Activated T-helper 1 cell treated with Interleukin-2 at 50 U/mL for 16 hours (primary cell): ENCODE measurements around the gene HES4.
"Not testable (repeated sequence)": the region's sequence is repeated elsewhere in the genome, so short reads cannot be mapped to it uniquely, and the experiment has no call there.

Experiments used
- DNase-seq: peaks from one replicate; pipeline ENCODE4 v3.0.0-alpha.2; 2020; ENCODE audit warnings: low read depth

HES4 gene

DNA sequence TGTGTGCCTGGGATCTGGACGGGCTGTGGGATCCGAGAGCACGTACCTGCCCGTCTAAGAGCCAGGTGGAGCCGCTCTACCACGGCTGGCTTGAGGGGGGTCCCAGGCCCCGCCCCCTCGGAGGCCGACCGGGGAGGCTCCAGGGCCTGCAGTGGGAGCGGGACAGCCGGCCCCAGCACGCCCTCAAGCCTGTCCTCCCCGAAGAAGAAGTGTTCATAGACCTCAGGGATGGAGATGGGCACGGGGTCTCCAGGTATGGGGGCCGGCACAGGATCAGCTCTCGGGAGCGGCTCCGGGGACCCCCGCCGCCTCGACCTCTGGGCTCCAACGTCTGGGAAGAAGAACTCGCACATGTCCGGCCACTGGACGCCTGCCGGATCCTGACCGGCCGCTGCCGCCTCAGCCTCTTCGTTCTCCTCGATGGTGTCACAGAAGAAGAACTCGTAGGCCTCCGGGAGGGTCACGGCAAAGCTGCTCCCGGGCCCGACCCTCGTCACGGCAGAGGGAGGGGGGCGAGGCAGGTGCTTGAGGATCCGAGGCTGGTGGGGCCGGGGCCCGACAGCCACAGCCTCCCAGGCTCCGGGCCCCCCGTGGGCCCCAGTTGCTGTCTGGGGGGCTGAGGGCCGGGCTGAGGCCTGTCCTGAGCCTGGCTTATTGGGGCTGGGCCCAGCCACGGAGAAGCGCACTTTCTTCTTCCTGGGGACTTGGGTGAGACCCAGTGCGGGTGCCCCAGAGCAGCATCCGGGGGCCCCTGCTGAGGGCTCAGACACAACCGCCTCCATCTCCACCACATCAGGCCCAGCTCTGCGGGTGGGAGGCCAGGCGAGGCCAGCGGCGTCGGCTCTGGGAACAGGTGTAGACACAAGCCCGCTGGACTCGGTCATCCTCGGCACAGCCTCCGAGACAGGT, 20.8 kb downstream of the HES4 start:
- no peak for DNase-seq

DNA sequence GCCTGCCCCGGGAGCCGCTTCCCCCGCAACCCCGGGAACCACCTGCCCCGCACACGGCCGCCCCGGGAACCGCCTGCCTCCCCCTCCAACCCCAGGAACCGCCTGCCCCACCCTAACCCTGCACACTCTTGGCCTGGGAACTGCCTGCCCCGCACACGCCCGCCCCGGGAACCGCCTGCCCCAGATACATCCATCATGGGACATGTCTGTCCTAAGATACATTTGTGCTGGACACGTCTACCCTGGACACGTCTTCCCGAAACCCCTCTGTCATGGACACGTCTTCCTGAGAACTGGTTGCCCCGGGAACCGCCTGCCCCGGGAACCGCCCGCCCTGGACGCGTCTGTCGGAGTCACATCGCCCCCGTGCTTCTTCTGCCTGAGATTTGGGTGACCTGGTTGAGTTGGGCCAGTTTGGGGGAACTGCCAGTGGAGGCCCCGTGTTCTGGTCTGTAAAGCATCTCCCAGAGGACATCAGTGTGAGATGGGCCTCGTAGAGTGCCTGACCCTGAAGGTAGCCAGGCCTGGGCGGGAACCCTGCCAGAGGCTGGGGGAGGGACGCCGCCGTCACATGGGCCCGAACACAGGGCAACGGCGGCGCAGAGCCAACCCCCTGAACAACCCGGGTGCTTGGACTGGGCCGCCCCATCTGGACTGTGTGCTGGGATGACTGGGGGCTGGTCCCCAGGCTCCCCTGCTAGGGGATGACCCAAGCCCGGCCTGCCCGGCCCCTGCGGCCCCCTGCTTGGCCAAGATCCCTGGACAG, 21.6 kb downstream of the HES4 start:
- no peak for DNase-seq

DNA sequence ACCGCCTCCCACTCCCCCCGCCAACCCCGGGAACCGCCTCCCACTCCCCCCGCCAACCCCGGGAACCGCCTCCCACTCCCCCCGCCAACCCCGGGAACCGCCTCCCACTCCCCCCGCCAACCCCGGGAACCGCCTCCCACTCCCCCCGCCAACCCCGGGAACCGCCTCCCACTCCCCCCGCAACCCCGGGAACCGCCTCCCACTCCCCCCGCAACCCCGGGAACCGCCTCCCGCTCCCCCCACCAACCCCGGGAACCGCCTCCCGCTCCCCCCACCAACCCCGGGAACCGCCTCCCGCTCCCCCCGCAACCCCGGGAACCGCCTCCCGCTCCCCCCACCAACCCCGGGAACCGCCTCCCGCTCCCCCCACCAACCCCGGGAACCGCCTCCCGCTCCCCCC, 23.1 kb downstream of the HES4 start:
- DNase-seq: not testable (repeated sequence)

DNA sequence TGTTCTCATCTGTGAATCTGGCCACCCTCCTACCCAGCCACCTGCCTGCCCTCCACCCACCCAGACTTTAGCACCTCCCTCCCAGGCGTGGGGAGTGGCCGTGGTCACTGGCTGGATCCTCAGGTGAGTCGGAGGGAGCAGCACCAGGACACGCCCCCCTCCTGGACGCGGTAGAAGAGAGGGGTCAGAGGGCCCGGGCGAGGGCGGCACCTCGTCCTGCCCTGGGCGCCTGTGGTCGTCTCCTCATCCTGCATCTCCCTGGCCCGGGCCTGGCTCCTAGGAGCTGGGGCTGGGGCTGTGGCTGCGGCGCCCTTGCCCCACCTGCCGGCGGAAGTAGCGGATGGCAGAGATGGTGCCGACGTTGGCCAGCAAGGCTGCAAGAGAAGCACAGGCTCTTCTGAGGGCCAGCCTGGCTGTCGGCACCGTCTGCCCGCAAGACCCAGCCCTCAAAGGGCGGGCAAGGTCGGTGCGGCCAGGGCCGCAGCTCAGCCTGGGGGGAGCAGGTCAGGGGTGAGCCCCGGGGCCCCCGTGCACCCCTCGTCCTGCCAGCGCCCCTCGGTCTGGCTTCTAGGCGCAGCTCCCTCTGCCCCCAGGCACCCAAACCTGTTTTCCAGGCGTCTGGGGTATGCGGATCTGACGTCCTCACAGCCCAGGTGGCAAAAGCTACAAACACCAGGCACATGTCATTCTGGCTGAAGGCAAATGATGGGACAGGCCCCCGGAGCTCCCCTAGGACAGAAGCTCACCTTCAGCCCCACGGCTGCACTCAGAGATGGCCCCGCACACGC, 23.8 kb downstream of the HES4 start:
- DNase-seq: peak; percentile 51

DNA sequence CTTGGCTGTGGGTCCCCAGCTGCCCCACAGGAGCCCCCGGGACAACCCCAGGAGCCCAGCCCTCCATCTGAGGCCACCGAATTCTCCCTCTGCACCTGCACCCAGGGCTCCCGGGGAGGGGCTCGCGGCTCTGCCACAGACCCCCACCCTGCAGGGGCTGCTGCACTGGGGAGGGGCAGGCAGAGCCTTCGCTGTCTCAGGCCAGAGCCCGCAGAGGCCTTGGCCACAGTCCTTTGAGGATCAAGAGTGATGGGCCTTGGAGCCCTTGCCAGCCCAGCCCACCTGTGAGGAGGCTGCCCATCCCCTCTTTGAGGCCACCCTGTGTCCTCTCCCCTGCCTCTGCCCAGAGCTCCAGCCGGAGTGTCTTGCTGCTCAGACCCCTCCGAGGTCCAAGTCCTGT, 24.5 kb downstream of the HES4 start:
- DNase-seq: no peak

DNA sequence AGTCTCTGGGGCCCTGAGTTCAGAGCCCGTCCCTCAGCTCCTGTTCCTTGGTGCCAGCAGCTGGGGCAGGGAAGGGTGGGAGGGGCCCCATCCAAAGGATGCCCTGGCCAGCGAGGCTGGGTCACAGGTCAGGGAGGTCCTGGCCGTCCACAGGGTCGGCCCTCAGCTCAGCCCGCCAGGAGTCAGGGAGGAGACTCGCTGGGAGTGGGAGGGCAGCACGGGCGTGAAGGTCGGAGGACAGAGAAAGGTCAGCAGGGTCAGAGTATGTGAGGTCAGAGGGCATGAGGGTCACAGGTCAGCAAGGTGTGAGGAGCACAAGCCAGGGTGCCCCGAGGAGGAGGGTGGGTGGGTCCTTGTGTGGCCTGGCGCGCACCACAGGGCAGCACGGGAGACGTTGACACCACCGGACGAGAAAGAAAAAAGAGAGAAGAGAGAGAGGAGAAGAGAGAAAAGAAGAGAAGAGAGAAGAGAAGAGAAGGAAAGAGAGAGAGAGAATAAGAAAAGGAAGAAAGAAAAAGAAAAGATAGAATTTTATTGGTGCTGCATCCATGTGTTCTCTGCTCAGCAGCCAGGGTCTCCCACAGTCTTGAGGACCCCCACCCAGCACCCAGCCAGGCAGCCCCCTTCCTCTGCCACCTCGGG, 25.1 kb downstream of the HES4 start:
- no peak for DNase-seq

DNA sequence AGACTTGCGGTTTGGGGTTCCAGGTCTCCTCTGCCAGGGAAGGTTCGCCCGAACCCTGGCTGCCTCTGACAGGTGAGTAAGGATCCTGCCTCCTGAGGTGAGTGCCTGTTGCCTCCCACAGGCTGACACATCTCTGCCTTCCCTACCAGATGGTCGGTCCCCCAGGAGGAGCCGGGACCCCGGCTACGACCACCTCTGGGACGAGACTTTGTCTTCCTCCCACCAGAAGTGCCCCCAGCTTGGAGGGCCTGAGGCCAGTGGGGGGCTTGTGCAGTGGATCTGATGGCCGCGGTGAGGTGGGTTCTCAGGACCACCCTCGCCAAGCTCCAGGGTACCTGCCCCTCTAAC, 25.6 kb downstream of the HES4 start:
- DNase-seq: no peak

DNA sequence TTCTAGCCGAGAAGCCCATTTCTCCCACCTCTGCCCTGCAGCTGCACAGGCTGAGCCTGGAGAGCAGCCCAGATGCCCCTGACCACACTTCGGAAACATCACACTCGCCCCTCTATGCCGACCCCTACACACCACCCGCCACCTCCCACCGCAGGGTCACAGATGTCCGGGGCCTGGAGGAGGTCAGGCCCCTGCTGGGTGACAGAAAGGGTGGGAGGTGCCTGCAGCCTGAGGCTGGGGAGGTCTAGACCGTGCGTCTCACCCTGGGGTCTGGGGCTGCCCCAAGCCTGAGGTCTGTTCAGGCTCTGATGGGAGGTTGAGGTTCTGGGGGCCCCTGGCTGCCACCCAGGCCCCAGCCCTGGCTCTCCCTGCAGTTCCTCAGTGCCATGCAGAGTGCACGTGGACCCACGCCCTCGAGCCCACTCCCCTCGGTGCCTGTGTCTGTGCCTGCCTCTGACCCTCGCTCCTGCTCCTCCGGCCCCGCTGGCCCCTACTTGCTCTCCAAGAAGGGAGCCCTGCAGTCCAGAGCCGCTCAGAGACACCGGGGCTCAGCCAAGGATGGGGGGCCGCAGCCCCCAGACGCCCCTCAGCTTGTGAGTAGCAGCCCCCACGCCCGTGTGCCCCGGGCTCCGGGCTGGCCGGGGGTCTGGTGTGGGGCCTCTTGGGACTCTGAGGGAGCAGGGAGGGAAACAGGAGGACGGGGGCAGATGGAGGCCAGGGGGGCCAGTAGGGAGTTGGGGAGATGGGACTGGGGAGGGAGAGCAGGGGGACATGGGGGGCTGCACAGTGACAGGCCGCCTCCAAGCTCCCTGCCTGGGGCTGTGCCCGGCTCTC, 26.2 kb downstream of the HES4 start:
- DNase-seq: no peak

DNA sequence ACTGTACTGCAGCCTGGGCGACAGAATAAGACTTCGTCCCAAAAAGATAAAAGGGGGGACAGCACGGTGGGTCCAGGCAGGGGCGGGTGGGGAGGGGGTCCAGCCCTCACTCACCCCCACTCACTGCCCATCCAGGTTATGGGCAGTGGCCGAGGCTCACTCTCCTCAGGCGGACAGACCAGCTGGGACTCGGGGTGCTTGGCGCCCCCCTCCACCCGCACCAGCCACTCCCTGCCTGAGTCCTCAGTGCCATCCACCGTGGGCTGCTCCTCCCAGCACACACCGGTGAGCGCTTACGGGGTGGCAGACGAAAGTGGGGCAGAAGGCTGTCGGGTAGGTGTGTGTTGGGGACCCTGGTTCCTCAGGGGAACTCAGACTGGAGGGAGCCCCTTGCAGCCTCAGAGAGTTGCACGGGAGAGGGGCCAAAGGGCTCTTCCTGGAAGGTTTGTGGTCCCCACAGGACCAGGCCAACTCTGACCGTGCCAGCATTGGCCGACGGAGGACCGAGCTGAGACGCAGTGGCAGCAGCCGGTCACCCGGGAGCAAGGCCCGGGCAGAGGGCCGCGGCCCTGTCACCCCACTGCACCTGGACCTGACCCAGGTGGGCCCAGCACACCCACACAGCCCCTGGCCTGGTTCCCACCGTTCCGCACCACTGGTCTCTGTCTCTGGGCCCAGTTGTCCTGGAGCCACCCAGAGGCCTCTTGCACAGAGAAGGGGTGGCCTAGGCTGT, 27.0 kb downstream of the HES4 start:
- DNase-seq: no peak

DNA sequence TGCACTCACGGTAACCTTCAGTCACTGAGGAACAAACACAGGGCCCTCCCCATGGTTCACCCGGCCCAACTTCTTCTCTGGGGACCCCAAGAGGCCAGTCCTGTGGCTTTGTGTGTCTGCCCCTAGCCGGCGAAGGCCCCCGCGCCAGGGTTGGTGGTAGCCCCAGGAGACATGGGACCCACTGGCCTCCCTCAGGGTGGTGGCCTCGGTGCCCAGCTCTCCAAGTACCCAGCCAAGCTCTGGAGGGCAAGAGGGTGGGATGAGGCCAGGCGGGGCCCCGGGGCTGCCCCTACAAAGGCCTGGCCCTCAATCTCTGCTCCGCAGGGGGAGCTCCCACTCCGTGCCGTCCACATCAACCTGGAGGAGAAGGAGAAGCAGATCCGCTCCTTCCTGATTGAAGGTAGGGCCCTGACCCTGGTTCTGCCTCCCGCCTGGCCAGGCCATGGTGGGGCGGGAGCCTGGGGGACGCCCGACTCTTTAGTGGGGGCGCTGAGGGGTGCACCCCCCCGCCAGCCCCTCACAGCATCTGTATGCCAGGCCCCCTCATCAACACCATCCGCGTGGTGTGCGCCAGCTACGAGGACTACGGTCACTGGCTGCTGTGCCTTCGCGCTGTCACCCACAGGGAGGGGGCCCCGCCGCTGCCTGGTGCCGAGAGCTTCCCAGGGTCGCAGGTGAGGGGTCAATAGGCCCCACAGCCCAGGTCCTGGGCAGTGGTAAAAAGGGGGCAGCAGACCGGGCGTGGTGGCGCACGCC, 28.0 kb downstream of the HES4 start:
- no peak for DNase-seq

DNA sequence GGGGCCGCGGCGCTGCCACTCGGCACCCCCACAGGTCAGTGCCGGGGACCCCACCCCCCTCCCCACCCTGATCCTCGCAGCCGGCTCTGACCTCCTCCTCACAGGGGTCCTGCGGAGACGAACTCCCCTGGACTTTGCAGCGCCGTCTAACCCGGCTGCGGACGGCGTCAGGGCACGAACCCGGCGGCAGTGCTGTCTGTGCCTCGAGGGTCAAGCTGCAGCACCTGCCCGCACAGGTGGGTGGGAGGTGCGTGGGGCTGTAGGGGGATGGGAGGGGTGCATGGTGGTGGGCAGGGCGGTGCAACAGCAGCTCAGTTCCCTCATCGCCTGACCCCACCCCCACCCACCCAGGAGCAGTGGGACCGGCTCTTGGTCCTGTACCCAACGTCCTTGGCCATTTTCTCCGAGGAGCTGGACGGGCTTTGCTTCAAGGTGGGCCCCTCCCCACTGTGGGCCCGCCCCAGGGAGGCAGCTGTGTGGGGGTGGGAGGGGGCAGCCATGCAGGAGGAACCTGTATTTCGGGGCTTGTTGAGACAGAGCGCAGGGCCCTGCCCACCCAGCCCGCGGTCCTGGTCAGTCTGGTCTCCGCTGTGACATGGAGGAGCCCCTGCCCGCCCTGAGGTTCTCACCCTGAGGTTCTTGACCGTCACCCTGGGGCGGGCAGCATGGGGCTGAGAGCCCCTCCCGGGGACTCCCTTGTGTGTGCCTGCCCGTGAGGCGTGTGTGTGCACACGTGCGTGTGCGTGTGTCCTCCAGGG, 28.7 kb downstream of the HES4 start:
- no peak for DNase-seq

DNA sequence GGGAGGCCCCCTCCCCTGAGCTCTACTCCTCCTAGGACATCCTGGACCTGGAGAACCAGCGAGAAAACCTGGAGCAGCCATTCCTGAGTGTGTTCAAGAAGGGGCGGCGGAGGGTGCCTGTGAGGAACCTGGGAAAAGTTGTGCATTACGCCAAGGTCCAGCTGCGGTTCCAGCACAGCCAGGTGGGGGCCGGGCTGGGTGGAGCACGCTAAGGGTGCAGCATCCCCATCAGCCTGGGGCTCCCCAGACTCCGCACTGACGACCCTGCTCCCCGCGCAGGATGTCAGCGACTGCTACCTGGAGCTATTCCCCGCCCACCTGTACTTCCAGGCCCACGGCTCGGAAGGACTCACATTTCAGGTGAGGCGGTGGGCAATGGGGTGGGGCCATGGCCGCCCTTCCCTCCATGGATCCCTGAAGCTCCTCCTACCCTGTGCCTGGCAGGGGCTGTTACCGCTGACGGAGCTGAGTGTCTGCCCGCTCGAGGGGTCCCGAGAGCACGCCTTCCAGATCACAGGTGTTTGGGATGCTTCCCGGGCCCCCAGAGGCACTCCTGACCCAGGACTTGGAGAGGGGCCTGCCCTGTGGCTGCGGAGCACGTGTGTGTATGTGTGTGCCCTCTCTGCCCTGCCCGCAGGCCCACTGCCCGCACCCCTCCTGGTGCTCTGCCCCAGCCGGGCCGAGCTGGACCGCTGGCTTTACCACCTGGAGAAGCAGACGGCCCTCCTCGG, 29.5 kb downstream of the HES4 start:
- no peak for DNase-seq

DNA sequence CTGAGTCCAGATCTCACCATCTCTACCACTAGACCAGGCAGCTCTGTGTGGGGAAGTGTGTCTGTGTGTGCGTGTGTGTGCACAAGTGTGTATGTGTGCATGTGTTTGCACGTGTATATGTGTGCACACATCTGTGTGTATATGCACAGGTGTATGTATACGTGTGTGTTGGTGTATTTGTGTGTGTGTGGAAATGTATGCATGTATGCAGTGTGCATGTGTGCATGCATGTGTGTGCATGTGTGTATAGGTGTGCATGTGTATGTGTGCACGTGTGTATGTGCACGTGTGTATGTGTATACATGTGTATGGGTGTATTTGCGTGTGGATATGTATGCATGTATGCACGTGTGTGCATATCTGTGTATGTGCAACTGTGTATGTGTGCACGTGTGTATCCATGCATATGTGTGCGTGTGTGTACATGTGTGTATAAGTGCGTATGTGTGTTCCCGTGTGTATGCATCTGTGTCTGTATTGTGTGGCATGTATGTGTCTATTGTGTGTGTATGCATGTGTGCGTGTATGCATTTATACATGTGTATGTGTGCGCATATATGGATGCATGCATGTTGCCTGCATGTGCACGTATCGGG, 30.5 kb downstream of the HES4 start:
- no peak for DNase-seq

DNA sequence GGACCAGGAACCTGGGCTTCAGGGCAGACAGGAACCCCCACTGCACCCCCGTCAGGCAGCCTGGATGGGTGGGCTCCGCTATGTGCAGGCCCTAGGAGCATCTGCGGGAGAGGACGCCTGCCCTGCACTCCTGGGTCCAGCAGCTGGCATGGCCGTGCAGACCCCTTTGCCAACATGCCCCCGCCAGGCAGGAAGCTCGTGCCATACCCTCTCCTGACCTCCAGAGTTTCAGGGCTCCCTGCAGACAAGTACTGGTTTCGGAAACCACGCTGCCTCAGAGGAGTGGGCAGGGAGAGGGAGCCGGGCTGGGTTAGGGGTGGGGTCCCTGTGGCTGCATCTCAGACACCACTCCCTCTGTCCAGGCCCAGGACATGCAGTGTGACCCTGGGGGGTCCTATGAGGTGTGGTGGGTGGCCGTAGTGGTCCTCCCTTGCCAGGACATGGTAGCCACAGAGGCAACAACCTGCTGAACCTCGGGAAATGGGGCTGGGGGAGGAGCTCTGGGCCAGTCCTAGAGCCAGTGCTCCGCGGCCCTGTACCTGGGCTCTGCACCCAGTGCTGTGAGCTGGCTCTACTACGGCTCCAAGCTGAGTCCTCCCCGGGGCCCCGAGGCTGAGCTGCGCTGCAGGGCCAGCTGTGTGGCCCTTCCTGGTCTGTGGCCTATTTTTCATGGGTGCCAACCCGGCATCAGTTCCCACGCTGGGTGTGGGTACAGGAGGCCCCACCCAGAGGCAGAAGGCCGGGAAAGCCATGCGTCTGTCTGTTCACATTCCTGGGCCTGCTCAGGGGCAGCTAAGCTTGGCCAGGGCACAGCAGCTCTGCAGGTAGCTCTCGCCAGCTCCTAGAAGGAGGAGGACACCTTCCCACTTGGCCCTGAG, 32.2 kb downstream of the HES4 start:
- DNase-seq: no peak

DNA sequence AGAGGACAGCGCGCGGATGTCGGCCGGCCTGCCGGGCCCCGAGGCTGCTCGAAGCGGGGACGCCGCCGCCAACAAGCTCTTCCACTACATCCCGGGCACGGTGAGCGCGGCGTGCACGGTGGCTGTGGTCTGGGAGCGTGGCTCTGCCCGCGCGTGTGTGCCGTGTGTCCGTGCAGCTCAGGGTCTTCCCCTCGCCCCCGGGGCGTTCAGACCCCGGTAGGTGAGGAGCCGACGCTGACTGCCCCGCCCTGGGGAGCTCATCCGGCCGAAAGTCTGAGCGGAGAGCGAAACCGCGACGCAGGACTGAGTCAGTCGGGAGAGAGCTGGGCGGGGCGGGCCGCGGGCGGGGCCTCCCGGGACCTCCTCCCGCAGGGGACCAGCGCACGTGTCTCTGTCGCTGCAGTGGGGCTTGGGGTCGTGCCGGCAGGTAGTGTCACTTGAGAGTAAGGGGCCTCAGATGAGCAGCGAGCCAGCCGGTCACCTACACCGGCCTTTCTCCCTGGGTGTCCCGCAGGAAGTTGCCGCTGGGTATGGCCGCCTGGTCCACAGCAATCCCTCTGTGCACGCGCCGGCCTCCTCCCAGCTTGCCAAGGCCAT, 33.1 kb downstream of the HES4 start:
- peak; percentile 72 for DNase-seq

DNA sequence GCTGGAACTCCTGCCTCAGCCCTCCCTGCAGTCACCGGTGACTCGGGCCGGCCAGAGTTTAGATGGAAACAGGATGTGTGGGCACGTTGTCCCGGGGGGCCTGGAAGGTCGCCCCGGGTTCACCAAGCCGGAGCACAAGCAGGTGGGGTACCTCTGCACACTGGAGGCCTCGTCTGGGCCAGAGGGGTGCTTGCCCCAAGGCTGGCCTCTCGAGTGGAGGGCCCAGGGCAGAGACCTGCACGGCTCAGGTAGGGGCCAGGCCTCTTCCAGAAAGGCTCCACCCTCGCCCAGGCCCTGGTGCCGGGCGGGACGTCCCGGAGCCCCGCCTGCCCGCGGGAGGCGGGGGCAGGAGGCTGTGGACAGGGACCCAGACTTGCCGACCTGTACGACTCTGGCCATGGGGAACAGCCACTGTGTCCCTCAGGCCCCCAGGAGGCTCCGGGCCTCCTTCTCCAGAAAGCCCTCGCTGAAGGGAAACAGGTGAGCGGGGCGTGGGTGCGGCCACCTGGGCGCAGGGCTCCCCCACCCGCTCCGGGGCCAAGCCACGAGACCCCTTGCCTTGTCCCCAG, 33.7 kb downstream of the HES4 start, which contains the start of gene PLEKHN1:
Gene PLEKHN1 (plus strand): TSS at position 348 of the 569 bp plus-strand sequence. CDS start 50 bp downstream, at position 398.
- no peak for DNase-seq
